ENCODE data around the gene MINDY2. TPM values are rescaled to one million over a fixed set of nuclear protein-coding genes. Genes with fewer than 3 reads are reported as not detected.
"Not testable (repeated sequence)": the region's sequence is repeated elsewhere in the genome, so short reads cannot be mapped to it uniquely, and the experiment has no call there.

Gene MINDY2
- total RNA-seq, 1 experiment from 2014 or later: 7.7 TPM

GRCh38 chr15:58797505-58797904 is 26.4 kb downstream of the MINDY2 start:
- DNase-seq (ENCODE audit: low read depth): no peak

GRCh38 chr15:58805095-58805494 is 34.0 kb downstream of the MINDY2 start:
- no peak for DNase-seq (ENCODE audit: low read depth)

GRCh38 chr15:58823267-58823666 is 52.2 kb downstream of the MINDY2 start:
- DNase-seq (ENCODE audit: low read depth): not testable (repeated sequence)

GRCh38 chr15:58830556-58830955 is 59.5 kb downstream of the MINDY2 start:
- no peak for DNase-seq (ENCODE audit: low read depth)

- not testable (repeated sequence) for DNase-seq (ENCODE audit: low read depth)
These were observed 62.8 kb downstream of the MINDY2 start for GRCh38 chr15:58833681-58834426.

- no peak for DNase-seq (ENCODE audit: low read depth)
These were observed 68.4 kb downstream of the MINDY2 start for GRCh38 chr15:58839485-58839884.

GRCh38 chr15:58840048-58840447 is 68.9 kb downstream of the MINDY2 start:
- DNase-seq (ENCODE audit: low read depth): peak; percentile 1

- DNase-seq (ENCODE audit: low read depth): no peak
These were observed 71.8 kb downstream of the MINDY2 start for GRCh38 chr15:58842713-58843396.

GRCh38 chr15:58851205-58851604 is 80.1 kb downstream of the MINDY2 start:
- not testable (repeated sequence) for DNase-seq (ENCODE audit: low read depth)

GRCh38 chr15:58852347-58852746 is 81.2 kb downstream of the MINDY2 start:
- DNase-seq (ENCODE audit: low read depth): no peak

GRCh38 chr15:58854593-58854992 is 83.5 kb downstream of the MINDY2 start:
- no peak for DNase-seq (ENCODE audit: low read depth)

- peak; percentile 29 for DNase-seq (ENCODE audit: low read depth)
These were observed 85.0 kb downstream of the MINDY2 start for GRCh38 chr15:58856086-58856485.

- not testable (repeated sequence) for DNase-seq (ENCODE audit: low read depth)
These were observed 85.5 kb downstream of the MINDY2 start for GRCh38 chr15:58856621-58857020.

GRCh38 chr15:58862326-58862725 is 91.2 kb downstream of the MINDY2 start:
- no peak for DNase-seq (ENCODE audit: low read depth)

- DNase-seq (ENCODE audit: low read depth): no peak
These were observed 93.7 kb downstream of the MINDY2 start for GRCh38 chr15:58864602-58865424.

- DNase-seq (ENCODE audit: low read depth): no peak
These were observed 94.4 kb downstream of the MINDY2 start for GRCh38 chr15:58865425-58865880.

GRCh38 chr15:58867926-58868325 is 96.8 kb downstream of the MINDY2 start:
- DNase-seq (ENCODE audit: low read depth): no peak

- no peak for DNase-seq (ENCODE audit: low read depth)
These were observed 99.3 kb downstream of the MINDY2 start for GRCh38 chr15:58870451-58870850.

- DNase-seq (ENCODE audit: low read depth): peak; percentile 31
These were observed 102.2 kb downstream of the MINDY2 start for GRCh38 chr15:58873267-58873666.

- DNase-seq (ENCODE audit: low read depth): no peak
These were observed 104.2 kb downstream of the MINDY2 start for GRCh38 chr15:58875343-58875742.

GRCh38 chr15:58876306-58877106 is 105.4 kb downstream of the MINDY2 start:
- DNase-seq (ENCODE audit: low read depth): no peak
